ENCODE measurements around the gene DIDO1. TPM values are rescaled to one million over a fixed set of nuclear protein-coding genes. Genes with fewer than 3 reads are reported as not detected.
A peak's percentile ranks its signal among the peaks of the same experiment; 100 is the strongest.

DIDO1 gene
- total and polyA plus RNA-seq, 2 of the 13 experiments (the other 11 are each of a cell fraction or from before 2014, with no cell fraction given), result 75.0 to 75.1 TPM

DNA sequence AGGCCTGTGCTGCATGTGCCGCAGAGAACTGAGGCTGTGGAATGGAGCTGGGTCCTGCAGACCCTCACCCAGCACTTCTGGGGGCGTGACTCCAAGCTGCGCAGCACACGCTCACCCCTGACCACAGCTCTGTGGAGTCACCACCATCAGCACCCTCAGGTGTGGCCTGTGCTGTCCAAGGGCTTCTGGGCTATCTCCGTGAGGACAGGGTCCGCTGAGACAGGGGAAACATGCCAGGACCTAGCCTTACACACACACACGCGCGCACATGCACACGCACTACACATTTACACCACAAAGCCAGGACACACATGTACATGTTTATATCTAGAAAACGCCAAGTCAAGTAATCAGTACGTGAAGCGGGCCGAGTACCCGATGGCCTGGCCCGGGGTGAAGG is 37.9 kb downstream of the DIDO1 start (continued):
- TF ChIP-seq ZNF589 (CRISPR knock-in tag; conservative IDR thresholded peaks at IDR 0.05), result no peak
- TF ChIP-seq, protein P1, sequence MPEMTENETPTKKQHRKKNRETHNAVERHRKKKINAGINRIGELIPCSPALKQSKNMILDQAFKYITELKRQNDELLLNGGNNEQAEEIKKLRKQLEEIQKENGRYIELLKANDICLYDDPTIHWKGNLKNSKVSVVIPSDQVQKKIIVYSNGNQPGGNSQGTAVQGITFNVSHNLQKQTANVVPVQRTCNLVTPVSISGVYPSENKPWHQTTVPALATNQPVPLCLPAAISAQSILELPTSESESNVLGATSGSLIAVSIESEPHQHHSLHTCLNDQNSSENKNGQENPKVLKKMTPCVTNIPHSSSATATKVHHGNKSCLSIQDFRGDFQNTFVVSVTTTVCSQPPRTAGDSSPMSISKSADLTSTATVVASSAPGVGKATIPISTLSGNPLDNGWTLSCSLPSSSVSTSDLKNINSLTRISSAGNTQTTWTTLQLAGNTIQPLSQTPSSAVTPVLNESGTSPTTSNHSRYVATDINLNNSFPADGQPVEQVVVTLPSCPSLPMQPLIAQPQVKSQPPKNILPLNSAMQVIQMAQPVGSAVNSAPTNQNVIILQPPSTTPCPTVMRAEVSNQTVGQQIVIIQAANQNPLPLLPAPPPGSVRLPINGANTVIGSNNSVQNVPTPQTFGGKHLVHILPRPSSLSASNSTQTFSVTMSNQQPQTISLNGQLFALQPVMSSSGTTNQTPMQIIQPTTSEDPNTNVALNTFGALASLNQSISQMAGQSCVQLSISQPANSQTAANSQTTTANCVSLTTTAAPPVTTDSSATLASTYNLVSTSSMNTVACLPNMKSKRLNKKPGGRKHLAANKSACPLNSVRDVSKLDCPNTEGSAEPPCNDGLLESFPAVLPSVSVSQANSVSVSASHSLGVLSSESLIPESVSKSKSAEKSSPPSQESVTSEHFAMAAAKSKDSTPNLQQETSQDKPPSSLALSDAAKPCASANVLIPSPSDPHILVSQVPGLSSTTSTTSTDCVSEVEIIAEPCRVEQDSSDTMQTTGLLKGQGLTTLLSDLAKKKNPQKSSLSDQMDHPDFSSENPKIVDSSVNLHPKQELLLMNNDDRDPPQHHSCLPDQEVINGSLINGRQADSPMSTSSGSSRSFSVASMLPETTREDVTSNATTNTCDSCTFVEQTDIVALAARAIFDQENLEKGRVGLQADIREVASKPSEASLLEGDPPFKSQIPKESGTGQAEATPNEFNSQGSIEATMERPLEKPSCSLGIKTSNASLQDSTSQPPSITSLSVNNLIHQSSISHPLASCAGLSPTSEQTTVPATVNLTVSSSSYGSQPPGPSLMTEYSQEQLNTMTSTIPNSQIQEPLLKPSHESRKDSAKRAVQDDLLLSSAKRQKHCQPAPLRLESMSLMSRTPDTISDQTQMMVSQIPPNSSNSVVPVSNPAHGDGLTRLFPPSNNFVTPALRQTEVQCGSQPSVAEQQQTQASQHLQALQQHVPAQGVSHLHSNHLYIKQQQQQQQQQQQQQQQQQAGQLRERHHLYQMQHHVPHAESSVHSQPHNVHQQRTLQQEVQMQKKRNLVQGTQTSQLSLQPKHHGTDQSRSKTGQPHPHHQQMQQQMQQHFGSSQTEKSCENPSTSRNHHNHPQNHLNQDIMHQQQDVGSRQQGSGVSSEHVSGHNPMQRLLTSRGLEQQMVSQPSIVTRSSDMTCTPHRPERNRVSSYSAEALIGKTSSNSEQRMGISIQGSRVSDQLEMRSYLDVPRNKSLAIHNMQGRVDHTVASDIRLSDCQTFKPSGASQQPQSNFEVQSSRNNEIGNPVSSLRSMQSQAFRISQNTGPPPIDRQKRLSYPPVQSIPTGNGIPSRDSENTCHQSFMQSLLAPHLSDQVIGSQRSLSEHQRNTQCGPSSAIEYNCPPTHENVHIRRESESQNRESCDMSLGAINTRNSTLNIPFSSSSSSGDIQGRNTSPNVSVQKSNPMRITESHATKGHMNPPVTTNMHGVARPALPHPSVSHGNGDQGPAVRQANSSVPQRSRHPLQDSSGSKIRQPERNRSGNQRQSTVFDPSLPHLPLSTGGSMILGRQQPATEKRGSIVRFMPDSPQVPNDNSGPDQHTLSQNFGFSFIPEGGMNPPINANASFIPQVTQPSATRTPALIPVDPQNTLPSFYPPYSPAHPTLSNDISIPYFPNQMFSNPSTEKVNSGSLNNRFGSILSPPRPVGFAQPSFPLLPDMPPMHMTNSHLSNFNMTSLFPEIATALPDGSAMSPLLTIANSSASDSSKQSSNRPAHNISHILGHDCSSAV (CRISPR knock-in tag; IDR thresholded peaks at IDR 0.05; ENCODE audit: borderline replicate concordance), result no peak

DNA sequence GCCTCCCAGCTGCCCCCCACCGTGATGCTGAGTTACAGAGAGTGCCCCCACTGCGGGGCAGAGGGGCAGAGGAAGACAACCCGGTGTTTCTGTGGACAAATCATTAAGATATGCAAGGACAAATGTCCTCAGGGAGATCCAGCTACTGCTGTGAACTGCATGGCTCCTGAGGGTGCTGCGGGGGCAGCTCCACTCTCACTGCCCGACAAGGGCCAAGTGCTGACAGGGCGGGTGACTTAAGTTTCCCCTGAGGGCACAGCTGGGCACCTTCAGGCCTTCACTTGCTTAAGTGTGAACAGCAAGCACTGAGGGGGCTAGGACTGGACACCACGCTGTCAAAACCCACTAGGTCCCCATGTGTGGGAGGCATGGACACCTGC is 38.5 kb downstream of the DIDO1 start:
- in situ Hi-C loops (cut with HindIII; ENCODE audit: extremely low pct_ligation_motif_present, low pct_unique_long_range_greater_than_20kb), result no loop called here
- Histone ChIP-seq H4K20me1 (ENCODE audit: insufficient read depth, low read length) (no peaks in the 10 kb centered on the region), H3K9me3 (ENCODE audit: low read length) (no peaks in the 10 kb centered on the region), H3K4me2 (ENCODE audit: low read depth, low read length) (no peak overlapping the region), H3K9ac (ENCODE audit: insufficient read depth, low read depth, low read length) (no peak overlapping the region), H2AFZ (ENCODE audit: low read length) (no peak overlapping the region), H3K27me3 (ENCODE audit: control insufficient read depth in 1 of 2, insufficient read depth in 2 of 2, low read length in 2 of 2) (no peaks in the 10 kb centered on the region), H3K4me3 (replicated peaks in 1 of 3; ENCODE audit: insufficient read depth in 1 of 3, low read depth in 2 of 3, low read length in 3 of 3) (no peak overlapping the region), H3K4me1 (ENCODE audit: insufficient read depth, low read length) (peaks cover 15% of the 10 kb centered on the region), H3K36me3 (replicated peaks in 1 of 2; ENCODE audit: control insufficient read depth in 1 of 2, insufficient read depth in 2 of 2, low read length in 2 of 2) (peaks cover 40 to 58% of the 10 kb centered on the region in 2 experiments), H3K79me2 (ENCODE audit: insufficient read depth, low read length) (no peaks in the 10 kb centered on the region), H3K27ac (ENCODE audit: extremely low read length, insufficient read depth, low read length) (no peak overlapping the region)
- WGBS (ENCODE audit: low lambda C conversion rate), result 89% methylated on average over 7 of the region's 7 CpGs
- intact Hi-C loops (cut with micrococcal nuclease; ENCODE audit: unreplicated experiment), result no loop called here
- FAIRE-seq (no peak), ATAC-seq (no peak; the same call in 1 of the 3 replicates), DNase-seq (ENCODE audit: low spot score) (no peak)
- ChIA-PET CTCF (ENCODE audit: low intra/inter-chr PET ratio, low total read pairs) (no interaction called here), POLR2A (interaction anchor here (0.7 to 2.7 kb wide), 5 partner anchors 11 to 67 kb away, joined by 3 to 8 read pairs (median 6); partner anchors contain the start of gene TCFL5)
- BruUV-seq (replicated peaks), result no TSS peak
- peak; percentile 24 for TF ChIP-seq U2AF1 (optimal IDR thresholded peaks at IDR 0.05; ENCODE audit: low read depth, low read length)
- TF ChIP-seq AGO2 (optimal IDR thresholded peaks at IDR 0.05; ENCODE audit: low read depth, low read length), result no peak
- TF ChIP-seq KDM2A (CRISPR knock-in tag; IDR thresholded peaks at IDR 0.05; ENCODE audit: borderline replicate concordance, low read depth), result 0 out of 2 replicates have a peak, but pooled peaks have one; percentile 8
- 0 out of 2 replicates have a peak, but pooled peaks have one; percentile 6 for TF ChIP-seq POLR2G (IDR thresholded peaks at IDR 0.05; ENCODE audit: low read depth, low read length)
- 0 out of 2 replicates have a peak, but pooled peaks have one; percentile 3 for TF ChIP-seq AKAP8 (CRISPR knock-in tag; IDR thresholded peaks at IDR 0.05)

All from HepG2 (cell line).